Measurements from ENCODE around the gene LPAR3.
A peak's percentile ranks its signal among the peaks of the same experiment; 100 is the strongest.
"Not testable (repeated sequence)": the region's sequence is repeated elsewhere in the genome, so short reads cannot be mapped to it uniquely, and the experiment has no call there.

The LPAR3 gene

DNA sequence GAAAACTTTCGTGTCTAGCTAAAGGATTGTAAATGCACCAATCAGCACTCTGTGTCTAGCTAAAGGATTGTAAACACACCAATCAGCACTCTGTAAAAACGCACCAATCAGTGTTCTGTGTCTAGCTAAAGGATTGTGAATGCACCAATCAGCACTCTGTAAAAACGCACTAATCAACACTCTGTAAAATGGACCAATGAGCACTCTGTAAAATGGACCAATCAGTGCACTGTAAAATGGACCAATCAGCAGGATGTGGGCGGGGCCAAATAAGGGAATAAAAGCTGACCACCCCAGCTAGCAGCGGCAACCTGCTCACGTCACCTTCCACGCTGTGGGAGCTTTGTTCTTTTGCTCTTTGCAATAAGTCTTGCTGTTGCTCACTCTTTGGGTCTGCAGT, 9.7 kb upstream of the LPAR3 start:
- not testable (repeated sequence) for DNase-seq (ENCODE audit: low read depth in 2 of 2)

DNA sequence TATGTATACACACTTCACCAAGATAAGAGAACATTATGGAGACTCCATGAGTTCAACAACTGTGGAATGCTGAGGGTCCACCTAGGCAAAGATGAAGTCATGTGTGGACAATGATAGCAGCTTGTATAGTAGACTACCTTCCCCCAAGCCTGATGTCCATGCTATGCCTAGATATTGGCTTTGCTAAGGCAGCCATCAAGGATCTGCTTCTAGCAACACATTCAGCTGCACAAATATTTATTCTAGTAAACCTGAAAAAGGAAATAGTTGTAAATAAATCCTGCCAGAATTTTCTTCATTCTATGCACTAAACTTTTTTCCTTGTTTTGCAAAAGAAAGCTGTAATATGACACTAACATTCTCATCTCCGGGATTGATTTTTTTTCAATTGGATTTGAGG, 7.0 kb upstream of the LPAR3 start:
- DNase-seq (ENCODE audit: low read depth in 2 of 2) = no peak

DNA sequence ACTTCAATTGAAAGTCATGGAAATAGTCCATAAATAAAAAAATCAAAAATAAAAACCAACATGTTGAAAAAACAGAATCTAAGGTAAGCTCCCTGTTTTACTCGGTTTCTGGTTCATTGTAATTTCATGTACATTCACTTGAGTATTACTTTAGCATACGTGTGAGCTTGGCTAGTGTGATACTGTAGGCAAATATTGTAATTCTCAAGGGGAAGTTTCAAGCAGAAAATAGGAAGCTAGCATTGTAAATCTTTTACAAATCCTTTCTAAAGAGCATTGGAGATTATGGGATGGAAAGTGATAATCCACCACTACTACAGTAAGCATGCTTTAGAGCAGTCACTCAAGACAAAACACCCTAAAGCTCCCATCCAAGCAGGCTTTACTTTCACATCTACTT, 3.3 kb upstream of the LPAR3 start:
- no peak for DNase-seq (ENCODE audit: low read depth in 2 of 2)

DNA sequence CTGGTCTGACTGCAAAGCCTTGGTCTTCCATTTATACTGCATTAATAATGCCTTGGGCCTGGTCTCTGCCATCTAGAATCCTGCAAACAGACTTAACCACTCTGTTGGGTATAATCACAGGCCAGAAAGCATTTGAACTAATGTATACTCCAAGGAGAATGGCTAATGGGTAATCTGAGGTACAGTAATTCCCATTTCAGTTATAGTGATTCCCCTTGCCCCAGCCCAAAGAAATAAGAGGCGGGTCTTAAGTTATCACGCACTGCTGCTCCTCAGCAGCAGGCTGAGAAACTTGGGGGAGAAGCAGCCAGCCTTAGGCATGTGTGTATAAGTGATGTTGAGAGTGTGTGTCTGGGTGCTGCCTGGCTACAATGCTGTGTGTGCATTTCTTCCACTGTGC, 2.4 kb downstream of the LPAR3 start:
- no peak for DNase-seq (ENCODE audit: low read depth in 2 of 2)

GRCh38 chr1:84889437-84889836, 3.6 kb downstream of the LPAR3 start:
- DNase-seq (ENCODE audit: low read depth in 2 of 2) = no peak

DNA sequence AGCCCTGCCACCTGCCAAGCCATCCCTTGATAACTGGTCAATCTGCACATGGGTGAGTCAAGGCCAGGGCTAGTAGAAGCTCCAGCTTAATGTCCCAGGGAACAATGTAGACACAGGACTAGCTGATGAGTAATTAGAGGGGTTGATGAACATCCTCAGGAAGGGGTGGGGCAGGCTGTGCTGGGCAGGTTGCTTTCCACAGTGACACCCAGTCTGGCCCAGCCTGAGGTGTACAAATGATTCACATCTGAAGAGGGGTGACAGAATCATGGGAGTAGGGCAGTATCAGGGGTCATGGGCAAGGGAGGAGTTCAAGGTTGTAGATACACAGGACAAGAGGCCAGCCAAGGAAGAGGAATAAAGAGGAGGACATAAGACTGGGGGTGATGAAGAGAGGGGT, 4.3 kb downstream of the LPAR3 start:
- peak in 1 of 2 donors; percentile 13 for DNase-seq (ENCODE audit: low read depth in 2 of 2)

- DNase-seq (ENCODE audit: low read depth in 2 of 2) = no peak
Observed at GRCh38 chr1:84887261-84887934, 5.6 kb downstream of the LPAR3 start.

GRCh38 chr1:84885469-84885868, 7.5 kb downstream of the LPAR3 start:
- DNase-seq (ENCODE audit: low read depth in 2 of 2) = no peak

GRCh38 chr1:84884671-84885389, 8.2 kb downstream of the LPAR3 start:
- no peak for DNase-seq (ENCODE audit: low read depth in 2 of 2)

DNA sequence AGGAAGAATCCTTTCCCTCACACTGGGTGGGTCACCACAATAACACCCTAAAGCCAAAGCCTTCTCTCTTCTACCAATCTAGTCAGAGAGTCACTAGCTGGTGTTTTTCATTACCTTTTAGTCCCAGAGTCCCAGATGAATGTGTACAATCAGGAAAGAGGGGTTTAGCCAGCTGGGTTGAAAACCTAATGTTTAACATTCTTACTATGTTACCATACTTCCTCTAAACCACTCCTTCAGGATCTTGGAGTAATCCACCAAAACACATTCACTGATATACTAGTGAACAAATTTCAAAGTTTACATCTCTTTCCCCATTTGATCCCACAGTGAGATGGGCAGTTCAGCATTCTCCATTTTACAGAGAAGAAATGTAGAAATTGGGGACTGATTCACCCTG, 9.7 kb downstream of the LPAR3 start:
- no peak for DNase-seq (ENCODE audit: low read depth in 2 of 2)

DNA sequence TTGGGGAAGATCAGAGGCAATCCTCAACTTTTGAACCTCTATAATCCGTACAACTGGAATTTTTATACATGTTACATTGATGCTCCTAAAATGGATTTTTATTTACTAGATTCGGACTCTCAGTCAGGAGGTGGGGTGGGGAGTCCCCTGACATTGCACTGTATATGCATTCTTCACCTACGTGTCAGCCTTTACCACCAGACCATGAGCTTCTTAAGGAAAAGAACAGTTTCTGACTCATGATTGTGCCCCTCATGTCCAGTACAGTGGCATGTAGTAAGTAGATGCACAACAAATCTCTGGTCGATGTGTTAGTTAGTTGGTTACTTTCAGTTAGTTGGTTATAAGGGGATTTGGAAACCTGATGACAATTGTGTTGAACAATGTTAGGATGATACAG, 15.4 kb downstream of the LPAR3 start:
- no peak for DNase-seq (ENCODE audit: low read depth in 2 of 2)

DNA sequence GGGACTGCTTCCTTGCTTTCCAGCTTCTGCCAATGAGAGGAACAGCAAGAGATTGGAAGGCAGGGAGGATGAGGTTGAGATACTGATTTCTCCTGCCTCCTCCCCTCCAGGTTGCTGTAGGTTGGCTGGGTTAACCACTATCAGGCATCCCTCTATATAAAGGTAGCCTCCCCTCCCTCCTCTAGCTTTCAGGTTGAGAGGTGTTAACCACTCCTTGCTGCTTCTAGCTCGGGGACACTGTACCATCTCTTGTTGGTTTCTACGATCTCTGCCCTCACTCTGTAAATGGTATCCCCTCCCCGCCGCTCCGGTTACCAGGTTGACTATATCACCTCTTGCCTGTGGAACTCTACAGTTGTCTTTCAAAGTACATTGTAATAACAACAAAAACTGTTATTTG, 16.7 kb downstream of the LPAR3 start:
- no peak for DNase-seq (ENCODE audit: low read depth in 2 of 2)

GRCh38 chr1:84873366-84873765, 19.6 kb downstream of the LPAR3 start:
- DNase-seq (ENCODE audit: low read depth in 2 of 2) = no peak

DNA sequence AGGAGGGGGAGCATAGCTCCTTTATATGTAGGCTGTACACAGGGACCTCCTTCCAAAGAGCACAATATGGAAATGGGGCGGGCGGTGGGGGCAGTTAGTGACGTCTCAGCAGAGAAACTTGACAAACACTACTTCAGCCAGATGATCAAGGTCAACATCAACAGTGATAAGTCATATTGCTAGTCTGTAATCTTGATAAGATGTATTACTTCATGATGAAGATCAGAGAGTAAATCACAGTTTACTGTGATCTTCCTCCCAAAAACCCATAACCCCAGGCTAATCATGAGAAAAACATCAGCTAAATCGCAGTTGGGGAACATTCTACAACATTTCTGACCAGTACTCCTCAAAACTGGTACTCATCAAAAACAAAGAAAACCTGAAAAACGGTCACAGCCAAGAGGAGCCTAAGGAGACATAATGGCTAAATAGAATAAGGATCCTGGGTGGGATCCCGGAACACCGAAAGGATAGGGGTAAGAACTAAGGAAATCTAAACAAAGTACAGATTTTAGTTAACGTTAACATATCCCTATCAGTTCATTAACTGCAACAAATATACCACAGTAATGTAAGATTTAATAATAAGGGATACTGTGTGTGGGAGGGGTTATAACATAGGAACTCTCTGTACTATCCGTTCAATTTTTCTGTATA, 20.2 kb downstream of the LPAR3 start:
- no peak for DNase-seq (ENCODE audit: low read depth in 2 of 2)

- DNase-seq (ENCODE audit: low read depth in 2 of 2) = no peak
Observed at GRCh38 chr1:84871181-84871580, 21.8 kb downstream of the LPAR3 start.

- DNase-seq (ENCODE audit: low read depth in 2 of 2) = no peak
Observed at GRCh38 chr1:84870591-84870990, 22.4 kb downstream of the LPAR3 start.

- no peak for DNase-seq (ENCODE audit: low read depth in 2 of 2)
Observed at GRCh38 chr1:84869720-84870119, 23.3 kb downstream of the LPAR3 start.

DNA sequence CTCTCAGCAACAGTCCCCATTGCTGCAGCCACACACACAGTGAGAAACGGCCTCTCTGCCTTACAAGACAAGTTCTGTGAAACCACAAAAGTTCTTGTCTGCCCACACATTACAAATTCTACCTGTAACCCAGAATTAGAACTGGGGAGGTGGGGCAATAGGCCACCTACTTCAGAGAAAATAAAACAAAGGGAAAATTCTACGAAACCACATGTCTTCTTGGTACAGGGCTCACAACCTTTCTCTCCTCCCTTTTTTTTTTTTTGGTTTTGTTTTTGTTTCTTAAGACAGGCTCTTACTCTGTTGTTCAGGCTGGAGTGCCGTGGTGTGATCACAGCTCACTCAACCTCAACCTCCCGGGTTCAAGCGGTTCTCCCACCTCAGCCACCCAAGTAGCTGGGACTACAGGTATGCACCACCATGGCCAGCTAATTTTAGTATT, 30.2 kb downstream of the LPAR3 start:
- peak in 1 of 2 donors; percentile 57 for DNase-seq (ENCODE audit: low read depth in 2 of 2)

GRCh38 chr1:84861988-84862644, 30.9 kb downstream of the LPAR3 start:
- DNase-seq (ENCODE audit: low read depth in 2 of 2) = no peak

DNA sequence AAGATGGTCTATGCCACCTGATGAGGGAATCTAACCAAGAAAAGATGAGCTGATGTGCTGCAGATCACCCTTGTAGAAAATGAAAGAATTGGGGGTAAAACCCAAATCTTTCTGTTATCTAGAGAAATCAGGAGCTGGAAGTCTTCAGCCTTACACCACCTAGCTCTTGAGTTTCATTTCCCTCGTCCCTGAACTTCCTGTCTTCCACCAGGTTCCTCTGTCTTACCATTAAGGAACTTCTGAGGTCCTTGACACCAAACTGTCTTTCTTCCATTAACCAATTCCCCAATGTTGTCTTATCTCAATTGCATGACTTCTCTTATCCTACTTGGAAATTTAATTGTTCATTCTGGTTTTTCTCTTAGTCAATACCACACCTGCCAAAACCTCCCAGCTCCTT, 31.5 kb downstream of the LPAR3 start:
- no peak for DNase-seq (ENCODE audit: low read depth in 2 of 2)

DNA sequence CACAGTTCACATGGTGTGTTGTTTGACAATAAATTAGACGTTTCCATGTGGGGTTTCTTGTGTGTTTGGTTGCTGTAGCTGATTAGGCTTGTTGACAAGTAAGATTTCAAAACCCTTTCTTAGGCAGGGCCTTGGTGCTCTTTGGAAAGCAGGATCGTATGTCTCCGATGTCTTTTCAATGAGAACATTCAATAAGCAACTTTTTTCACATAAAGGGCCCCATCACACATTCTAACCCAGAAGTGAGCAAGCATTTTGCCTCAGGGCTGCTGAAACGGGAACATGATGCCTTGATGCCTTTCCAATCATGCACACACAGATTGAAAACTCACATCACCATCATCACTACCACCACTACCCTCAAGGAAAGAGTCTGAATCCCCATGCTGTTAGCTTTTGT, 33.1 kb downstream of the LPAR3 start:
- DNase-seq (ENCODE audit: low read depth in 2 of 2) = no peak

DNA sequence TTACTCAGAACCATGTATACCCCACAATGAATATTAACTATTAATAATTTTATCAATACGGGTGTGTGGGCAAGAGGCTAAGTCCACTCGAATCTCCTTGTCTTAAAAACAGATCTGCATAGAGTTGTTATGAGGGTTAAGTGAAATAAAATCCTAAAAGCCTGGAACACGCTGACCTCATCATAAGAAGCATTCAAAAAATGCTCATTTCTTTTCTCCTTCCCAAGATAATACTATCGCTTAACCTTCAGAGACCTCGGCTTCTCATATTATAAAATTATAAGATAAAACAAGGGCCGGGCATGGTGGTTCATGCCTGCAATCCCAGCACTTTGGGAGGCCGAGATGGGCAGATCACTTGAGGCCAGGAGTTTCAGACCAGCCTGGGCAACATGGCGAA, 35.1 kb downstream of the LPAR3 start:
- no peak for DNase-seq (ENCODE audit: low read depth in 2 of 2)

All from stimulated activated CD4-positive, alpha-beta T cell treated with anti-CD3 and anti-CD28 coated beads, Interleukin-1b, Interleukin-23, amount 100 ng/mL, for 4 hours (primary cell).